ENCODE measurements around the gene ELP2.
"Not testable (repeated sequence)": the region's sequence is repeated elsewhere in the genome, so short reads cannot be mapped to it uniquely, and the experiment has no call there.

Gene ELP2

DNA sequence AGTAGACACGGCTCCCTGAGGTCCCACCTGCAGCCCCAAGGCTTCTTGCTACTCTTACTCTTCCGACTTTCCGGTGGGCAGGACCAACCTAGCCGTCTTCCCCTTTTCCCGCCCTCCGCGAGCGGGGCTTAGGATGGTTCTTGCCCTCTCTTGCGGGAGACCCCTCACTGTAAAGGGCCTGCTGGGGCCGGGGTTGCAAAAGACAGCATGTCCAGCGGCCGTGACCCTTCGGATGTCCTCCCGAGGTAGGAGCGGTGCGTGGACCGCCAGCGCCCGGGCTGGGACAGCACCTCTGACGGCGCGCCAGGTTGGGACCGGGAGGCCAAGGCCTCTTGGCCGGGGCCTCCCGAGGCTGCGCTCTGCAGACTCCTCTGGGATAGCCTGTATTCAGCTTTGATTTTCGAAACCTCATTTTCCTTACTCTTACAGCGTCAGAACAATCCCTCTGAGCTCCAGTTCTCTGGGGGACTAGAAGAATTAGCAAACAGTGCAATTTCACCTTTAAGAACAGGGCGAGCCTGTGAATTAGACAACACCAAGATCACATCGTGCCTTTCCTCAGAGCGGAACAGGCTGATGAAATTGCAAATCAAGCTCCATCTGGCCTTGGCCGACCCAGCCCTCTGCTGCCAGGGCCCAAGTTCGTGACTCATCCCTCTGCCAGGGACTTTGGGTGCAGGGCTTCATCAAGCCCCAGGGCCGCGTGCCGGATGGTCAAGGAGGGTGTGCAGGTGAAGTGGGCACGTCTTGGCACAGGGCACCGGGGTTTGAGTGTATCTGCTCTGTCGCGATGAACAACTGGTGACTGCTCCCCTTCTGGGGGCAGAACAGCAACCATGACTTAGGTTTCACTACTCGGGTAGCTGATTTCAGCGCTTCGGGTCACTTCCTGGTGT lies 58.4 kb downstream of the ELP2 start:
- DNase-seq (ENCODE audit: low read depth in 2 of 2): no peak

DNA sequence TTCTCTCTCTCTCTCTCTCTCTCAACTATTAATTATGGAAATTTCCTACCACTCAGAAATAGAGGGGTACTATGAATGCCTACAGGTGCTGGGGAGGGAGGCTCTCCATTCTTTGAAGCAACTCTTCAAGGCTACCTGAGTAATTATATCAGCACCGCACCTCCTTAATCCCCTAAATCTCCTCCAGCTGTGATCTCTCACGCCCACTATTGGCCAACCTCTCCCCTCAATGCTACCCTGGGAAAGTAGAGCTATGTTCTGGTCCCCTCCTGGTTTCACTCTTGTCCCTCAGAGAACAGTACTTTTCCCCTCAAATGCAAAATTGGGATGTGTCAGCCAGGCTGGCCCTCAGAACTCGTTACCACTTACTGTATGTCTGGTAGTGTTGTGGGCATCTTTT lies 59.2 kb downstream of the ELP2 start:
- no peak for DNase-seq (ENCODE audit: low read depth in 2 of 2)

DNA sequence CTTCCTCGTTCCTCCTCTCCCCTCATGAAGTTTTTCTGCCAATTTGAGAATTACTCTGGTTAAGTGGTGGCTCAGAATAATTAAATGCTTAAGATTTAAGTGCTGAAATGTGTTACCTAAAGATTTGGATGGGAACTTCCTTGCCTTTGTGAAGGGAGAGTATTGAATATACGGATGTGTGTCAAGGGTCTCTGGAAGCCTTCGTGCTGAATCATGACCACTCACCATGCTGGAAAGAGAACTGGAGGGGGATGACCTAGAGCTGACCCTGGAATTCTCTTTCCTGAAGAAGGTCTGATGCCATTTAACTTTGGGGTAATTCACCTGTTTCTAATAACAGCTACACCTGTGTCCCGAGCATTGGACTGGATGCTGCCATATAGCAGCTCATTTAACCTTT lies 59.8 kb downstream of the ELP2 start:
- DNase-seq (ENCODE audit: low read depth in 2 of 2): no peak

DNA sequence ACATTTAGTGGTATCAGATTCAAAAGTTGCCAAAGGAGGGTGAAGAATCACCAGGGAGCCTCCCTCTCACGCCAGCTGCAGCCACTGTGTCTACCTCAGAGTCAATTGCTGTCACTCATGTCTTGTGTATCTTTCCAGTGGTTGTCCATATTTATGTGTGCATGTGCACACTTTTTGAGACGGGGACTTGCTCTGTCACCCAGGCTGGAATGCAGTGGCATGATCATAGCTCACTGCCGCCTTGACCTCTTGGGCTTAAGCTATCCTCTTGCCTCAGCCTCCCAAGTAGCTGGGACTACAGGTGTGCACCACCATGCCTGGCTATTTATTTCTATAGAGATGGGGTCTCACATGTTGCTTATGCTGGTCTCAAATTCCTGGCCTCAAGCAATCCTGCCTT lies 61.6 kb downstream of the ELP2 start:
- DNase-seq (ENCODE audit: low read depth in 2 of 2): no peak

DNA sequence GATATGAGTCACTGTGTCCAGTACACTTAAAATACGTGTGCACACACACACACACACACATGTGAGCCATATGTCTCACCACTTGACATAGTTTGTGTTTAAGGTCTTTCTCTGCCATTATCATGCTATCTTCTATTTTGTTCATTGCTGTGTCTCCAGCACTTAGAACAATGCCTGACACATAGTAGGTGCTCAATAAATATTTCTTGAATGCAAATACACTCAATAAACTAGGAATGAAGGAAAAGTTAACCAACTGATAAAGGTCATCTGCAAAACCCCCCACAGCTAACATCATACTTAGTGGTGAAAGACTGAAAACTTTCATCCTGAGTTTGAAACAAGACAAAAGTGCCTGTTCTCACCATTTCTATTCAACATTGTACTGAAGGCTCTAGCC lies 62.0 kb downstream of the ELP2 start:
- no peak for DNase-seq (ENCODE audit: low read depth in 2 of 2)

DNA sequence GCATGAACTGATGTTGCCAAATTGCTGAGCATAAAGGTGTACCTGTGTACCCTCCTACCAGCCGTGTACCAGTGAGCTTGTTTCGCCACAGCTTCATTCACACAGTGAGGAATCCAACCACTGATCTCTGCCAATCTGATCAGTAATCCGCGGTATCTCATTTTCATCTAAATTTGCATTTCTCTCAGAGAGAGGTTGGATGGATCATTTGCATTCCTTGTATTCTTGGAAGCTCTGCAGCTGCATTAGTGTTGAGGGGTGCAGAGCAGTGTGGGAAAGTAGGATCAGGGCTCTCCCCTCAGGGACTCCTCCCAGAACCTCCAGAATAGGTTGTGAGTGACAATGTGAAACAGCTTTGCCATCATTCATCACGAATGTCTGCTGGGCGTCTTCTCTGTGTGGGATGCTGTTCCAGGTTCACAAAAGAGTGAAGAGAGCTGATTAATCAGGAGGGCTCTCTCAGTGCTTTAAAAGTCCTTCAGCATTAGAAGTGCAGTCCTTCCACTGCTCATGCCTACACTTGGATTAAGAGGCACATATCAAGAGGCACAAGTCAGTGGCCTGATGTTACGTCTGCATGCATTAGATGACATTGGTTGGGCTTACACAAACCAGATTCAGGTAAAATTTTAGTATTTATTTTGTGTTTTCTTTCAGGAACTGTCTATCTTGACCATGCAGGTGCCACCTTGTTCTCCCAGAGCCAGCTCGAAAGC lies 65.1 kb downstream of the ELP2 start:
- DNase-seq (ENCODE audit: low read depth in 2 of 2): no peak

DNA sequence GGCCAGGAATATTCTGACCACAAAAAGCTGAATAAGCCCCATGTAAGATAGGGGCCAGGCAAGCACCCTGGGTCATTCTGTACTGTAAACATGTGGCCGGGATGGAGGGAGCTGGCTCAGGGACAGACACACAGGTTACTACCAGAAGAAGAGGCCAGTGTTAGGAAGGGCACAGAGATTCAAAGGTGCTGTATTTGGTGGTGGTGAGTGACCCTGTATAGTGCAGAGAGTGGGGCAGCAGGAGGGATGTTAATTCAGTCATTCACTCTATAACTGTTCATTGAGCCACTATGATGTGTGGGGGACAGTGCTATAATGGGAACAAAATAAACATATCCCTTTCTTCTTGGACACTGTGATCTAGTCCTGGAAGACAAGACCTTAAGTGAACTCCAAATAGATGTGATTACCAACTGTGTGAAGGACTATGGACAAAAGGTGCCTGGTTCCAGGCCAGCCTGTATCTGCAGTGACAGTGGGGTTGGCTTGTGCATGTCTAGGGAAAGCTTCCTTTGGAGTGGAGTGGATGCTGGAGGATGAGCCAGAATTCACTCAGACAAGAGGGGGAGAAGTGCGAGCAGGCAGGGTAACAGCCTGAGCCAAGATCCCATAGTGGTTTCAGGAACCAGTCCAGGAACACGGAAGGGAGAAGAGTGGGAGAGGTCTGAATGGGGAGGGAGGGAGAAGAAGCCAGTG lies 65.9 kb downstream of the ELP2 start:
- no peak for DNase-seq (ENCODE audit: low read depth in 2 of 2)

DNA sequence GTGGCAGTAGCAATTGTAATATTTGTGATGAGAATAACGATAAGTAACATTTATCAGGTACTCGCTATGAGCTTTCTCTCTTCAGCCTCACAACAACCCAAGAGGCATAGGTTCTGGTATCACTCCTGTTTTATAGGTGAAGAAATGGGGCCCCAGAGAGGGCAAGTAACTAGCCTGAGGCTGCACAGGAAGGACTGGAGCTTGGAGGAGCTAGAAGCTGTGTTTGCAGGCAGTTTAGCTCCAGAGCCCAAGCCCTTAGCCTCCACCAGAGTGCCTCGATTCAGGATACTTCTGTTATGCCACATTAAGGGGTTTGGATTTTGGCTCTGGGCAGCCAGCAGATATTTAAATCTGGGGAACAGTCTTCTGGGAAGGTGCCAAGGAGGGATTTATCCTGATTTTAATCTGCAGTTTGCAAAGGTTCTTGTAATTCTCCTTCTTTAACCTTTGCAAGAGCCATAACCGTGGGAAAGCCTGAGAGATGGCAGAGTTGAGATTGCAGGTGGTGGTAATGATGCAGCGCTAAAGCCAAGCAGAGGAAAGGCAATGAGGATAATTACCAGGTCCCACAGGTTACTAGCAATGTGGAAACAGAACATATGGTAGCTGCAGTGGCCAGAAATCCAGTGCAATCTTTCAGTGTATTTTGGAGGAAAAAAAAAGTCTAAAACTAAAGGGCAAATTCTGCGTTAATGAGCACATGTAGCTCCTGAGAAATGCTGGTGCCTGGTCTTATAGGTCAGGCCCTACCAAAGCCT lies 66.7 kb downstream of the ELP2 start:
- no peak for DNase-seq (ENCODE audit: low read depth in 2 of 2)

DNA sequence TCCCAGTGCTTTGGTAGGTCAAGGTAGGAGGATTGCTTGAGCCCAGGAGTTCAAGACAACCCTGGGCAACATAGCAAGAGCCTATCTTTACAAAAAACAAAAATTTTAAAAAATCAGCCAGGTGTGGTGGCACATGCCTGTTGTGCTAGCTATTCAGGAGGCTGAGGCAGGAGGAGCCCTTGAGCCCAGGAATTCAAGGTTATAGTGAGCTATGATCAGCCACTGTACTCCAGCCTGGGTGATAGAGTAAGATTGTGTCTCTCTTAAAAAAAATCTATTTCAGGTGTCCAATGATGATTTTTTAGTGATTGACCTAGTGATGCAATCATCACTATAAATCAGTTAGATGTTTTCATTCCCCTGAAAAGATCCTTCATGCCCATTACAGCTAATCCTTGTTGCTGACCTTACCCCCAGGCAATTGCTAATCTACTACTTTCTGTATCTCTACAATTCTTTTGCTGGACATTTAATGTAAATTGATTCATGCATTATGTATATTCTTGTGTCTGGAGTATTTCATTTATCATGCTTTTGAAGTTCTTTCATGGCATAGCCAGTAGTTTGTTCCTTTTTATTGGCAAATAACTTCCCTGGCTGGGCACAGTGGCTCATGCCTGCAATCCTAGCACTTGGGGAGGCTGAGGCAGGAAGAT lies 67.9 kb downstream of the ELP2 start:
- no peak for DNase-seq (ENCODE audit: low read depth in 2 of 2)

DNA sequence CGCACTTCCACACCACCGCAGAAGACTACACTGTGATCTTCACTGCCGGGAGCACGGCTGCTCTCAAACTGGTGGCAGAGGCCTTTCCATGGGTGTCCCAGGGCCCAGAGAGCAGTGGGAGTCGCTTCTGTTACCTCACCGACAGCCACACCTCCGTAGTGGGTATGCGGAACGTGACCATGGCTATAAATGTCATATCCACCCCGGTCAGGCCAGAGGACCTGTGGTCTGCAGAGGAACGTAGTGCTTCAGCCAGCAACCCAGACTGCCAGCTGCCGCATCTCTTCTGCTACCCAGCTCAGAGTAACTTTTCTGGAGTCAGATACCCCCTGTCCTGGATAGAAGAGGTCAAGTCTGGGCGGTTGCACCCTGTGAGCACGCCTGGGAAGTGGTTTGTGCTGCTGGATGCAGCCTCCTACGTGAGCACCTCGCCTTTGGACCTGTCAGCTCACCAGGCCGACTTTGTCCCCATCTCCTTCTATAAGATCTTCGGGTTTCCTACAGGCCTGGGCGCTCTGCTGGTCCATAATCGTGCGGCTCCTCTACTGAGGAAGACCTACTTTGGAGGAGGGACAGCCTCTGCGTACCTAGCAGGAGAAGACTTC lies 70.1 kb downstream of the ELP2 start:
- no peak for DNase-seq (ENCODE audit: low read depth in 2 of 2)

DNA sequence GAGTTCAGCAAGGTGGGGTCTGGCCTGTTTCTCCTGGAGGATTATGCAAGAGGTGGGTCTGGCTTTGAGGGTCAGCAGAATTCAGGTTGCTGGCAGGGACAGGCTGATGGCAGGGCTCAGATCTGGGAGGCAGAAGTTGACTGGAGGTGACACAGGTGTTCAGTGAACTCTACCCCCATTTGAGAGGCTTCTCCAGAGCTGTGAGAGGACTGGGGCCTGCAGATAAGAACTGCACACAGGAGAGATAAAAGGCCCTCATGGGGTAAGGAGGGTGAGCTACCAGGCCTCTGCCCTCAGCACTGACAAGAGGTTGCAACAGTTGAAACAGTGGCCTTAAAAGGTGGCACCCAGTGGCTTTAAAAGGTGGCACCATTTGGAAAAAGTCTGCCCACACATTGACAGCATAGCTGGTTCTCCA lies 70.7 kb downstream of the ELP2 start:
- no peak for DNase-seq (ENCODE audit: low read depth in 2 of 2)

DNA sequence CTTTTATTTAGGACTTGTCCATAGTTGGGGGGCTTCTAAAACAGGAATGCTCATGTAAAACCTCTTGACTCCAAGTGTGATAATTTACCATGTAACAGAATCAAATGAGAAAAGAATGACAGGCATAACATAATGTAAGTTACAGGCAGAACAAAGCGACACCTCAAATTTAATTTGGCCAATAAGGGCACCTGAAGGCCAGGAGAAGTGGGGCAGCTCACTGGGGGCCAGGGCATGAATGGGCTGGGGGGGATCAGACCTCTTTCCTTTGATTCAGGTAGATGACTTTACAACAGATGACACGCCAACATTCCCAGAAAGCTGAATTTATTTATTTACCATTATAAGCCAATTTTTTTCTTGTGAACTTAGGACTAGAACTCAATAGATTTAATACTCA lies 72.1 kb downstream of the ELP2 start:
- no peak for DNase-seq (ENCODE audit: low read depth in 2 of 2)

DNA sequence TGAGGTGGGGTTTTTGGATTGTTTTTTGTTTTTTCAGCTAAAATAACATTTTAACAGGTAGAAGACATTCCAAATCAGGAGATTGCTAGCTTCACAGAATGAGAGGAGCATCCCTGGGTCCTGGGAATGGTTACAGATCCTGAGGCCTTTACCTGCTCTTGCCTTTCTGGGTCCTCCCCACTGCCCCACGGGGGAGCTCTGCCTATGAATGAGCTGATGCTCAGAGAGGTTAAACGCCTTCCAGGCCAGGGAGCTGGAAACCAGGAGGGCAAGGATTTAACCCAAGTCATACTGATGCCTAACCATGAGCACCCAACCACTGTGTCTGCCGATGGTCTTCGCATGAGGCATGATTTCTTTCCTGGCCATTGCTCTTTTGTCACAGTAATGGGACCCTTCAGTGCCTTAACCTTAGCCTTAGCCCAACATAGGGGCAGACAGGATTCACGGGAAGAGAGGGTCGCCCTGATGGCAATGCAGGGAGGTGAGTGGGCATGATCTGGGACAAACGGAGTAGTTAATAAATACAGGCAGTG lies 73.7 kb downstream of the ELP2 start:
- no peak for DNase-seq (ENCODE audit: low read depth in 2 of 2)

DNA sequence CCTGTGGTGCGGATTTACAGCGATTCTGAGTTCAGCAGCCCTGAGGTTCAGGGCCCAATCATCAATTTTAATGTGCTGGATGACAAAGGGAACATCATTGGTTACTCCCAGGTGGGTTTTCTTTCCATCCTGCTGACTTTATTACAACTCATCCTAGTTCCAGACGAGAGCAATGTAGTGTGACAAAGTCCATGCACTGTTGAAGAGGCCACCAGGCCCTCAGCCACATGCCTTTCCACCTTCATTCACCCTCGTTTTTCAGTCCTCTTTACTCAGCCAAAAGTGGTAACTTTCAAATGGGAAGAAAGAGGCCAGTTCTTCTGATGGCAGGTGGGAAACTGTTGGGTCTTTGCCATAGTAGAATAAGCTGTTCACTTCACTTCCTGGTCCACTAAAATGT lies 75.5 kb downstream of the ELP2 start:
- no peak for DNase-seq (ENCODE audit: low read depth in 2 of 2)

DNA sequence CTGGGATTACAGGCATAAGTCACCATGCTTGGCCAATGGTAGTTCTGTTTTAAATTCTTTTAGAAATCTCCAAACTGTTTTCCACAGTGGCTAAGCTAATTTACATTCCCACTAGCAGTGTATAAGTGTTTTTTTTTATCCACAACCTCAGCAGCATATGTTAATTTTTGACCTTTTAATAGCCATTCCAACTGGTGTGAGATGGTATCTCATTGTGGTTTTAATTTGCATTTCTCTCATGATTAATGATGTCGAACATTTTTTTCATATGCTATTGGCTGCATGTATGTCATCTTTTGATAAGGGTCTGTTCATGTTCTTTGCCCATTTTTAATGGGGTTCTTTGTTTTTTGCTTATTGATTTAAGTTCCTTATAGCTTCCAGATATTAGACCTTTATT lies 77.6 kb downstream of the ELP2 start:
- no peak for DNase-seq (ENCODE audit: low read depth in 2 of 2)

DNA sequence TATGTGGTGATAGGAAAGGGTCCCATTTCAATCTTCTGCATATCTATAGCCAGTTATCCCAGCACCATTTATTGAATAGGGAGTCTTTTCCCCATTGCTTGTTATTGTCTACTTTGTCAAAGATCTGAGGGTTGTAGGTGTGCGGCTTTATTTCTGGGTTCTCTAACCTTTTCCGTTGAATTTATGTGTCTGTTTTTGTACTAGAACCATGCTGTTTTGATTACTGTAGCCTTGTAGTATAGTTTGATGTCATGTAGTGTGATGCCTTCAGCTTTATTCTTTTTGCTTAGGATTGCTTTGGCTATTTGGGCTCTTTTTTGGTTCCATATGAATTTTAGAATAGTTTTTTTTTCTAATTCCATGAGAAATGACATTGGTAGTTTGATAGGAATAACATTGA lies 78.3 kb downstream of the ELP2 start:
- DNase-seq (ENCODE audit: low read depth in 2 of 2): not testable (repeated sequence)

DNA sequence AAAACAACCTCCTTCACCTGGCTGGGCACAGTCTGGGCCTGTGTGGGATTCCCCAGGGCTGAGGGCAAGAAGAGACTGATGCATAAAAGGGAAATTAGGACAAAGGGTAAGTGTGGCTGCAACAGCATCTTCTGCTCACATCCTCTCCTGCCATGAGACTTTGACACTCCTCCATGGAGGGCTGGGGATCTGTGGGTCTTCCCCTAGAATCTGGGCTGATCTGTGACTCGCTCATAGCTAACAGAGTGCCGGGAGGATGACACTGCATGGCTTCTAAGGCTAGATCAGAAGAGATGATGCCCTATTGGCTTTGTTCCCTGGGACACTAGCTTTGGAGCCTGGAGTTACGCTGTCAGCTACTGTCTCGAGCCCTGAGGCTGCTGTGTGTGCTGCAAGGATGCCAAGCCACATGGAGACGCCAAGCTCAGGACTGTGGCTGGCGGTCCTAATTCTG lies 81.9 kb downstream of the ELP2 start:
- DNase-seq (ENCODE audit: low read depth in 2 of 2): no peak

DNA sequence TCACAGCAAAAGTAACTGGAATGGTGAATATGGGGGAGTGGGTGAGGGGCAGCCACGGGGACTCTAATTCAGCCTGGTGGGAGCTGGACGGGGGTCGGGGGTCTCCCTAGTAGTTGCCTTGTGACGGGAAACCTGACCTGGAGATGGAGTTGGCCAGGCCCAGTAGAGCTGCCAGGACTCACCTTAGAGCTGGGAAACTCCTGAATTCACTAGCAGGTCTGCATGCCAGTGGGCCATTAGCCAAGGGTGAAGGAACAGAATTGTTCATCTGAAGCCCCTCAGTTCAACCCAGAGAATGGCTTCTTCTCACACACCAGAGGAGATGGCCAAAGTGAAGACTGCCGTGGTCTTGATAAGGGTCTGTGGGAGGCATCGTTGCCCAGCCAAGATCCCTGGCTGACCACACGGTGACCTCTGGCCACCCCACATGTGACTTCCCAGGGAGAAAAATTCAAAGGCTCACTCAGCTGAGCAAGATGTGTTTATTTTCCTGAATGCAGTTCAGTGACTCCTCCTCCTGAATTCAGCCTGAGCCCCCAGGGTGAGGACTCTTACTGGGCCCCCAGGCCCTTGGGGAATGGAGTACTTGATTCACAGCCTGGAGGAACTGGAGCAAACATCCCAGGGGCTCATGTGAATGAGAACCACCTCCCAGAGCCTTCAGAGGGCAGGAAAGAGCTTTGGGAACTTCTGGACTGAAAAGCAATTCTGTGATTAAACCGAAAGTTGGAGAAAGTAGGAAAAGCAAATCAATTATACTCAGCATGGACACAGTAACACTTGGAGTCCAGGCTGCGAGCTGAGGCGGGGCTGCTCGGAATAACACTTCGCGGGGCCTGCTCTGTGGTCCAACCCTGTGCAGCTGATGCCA lies 82.8 kb downstream of the ELP2 start:
- DNase-seq (ENCODE audit: low read depth in 2 of 2): no peak

DNA sequence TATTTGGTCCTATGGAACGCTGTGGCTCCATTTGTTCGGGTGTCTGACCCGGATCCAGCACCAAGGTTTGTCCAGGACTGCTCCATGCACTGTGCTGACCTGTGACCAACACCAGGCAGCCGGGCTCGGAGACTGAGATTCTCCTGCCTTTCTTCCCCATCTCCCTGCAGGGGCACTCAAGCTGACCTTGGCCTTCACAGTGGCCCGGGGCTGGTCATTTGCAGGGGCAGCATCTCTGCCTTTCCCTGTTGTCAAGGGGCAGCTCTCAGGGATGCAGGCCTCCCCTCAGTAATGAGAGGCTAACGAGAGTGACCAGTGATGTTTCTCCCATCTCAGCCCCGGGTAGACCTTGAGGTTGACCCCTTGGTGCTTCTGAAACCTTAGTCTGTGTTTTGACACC lies 85.1 kb downstream of the ELP2 start:
- no peak for DNase-seq (ENCODE audit: low read depth in 2 of 2)

DNA sequence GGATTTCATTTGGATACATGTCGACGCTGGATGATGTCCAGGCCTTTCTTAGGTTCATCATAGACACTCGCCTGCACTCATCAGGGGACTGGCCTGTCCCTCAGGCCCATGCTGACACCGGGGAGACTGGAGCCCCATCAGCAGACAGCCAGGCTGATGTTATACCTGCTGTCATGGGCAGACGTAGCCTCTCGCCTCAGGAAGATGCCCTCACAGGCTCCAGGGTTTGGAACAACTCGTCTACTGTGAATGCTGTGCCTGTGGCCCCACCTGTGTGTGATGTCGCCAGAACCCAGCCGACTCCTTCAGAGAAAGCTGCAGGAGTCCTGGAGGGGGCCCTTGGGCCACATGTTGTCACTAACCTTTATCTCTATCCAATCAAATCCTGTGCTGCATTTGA lies 85.9 kb downstream of the ELP2 start:
- no peak for DNase-seq (ENCODE audit: low read depth in 2 of 2)
